WI38 (cell line): Measurements from ENCODE around the gene SLMAP.

ENCODE experiments used
- H3K4me3 ChIP-seq: 2 replicates; pipeline ENCODE4 v1.5.1; 2011; ENCODE audit warnings: low read depth, mild to moderate bottlenecking, control low read depth, low read length
- CTCF ChIP-seq: IDR thresholded peaks from 2 replicates; pipeline ENCODE4 v1.5.1; 2012; ENCODE audit warnings: low read depth, mild to moderate bottlenecking, control low read depth, low read length

Gene SLMAP

GRCh38 chr3:57900786-57901185 lies 144.7 kb downstream of the SLMAP start:
- TF ChIP-seq CTCF: no peak
- H3K4me3 ChIP-seq: no peak overlapping the region

GRCh38 chr3:57903124-57903890 lies 147.2 kb downstream of the SLMAP start:
- H3K4me3 ChIP-seq: no peak overlapping the region
- no peak for TF ChIP-seq CTCF

- no peak for TF ChIP-seq CTCF
- no peak overlapping the region for H3K4me3 ChIP-seq
Measured at GRCh38 chr3:57910990-57911389, 154.9 kb downstream of the SLMAP start.

- no peak overlapping the region for H3K4me3 ChIP-seq
- TF ChIP-seq CTCF: no peak
Measured at GRCh38 chr3:57911593-57911992, 155.5 kb downstream of the SLMAP start.

- TF ChIP-seq CTCF: no peak
- no peak overlapping the region for H3K4me3 ChIP-seq
Measured at GRCh38 chr3:57917601-57918000, 161.5 kb downstream of the SLMAP start.

- no peak overlapping the region for H3K4me3 ChIP-seq
- no peak for TF ChIP-seq CTCF
Measured at GRCh38 chr3:57918123-57918837, 162.2 kb downstream of the SLMAP start.

- no peak for TF ChIP-seq CTCF
- H3K4me3 ChIP-seq: no peak overlapping the region
Measured at GRCh38 chr3:57919987-57920386, 163.9 kb downstream of the SLMAP start.
